NB4 (cell line): ENCODE measurements around the gene CEP131.
A peak's percentile ranks its signal among the peaks of the same experiment; 100 is the strongest.

Experiments
- CTCF ChIP-seq: IDR thresholded peaks from one replicate; pipeline ENCODE4 v1.5.1; 2012; ENCODE audit warnings: low read depth, low read length
- POLR2A ChIP-seq: IDR thresholded peaks from 2 replicates; pipeline ENCODE4 v1.6.1; 2011; ENCODE audit warnings: mild to moderate bottlenecking; ENCODE audit not compliant: insufficient read length; ENCODE audit errors: extremely low read depth

GRCh38 chr17:81230043-81230820, 7.5 kb upstream of the CEP131 start:
- TF ChIP-seq POLR2A = no peak
- TF ChIP-seq CTCF = peak; percentile 51
